Spleen (tissue), 11 donors: ENCODE data around the gene SCFD2. TPM values are rescaled to one million over a fixed set of nuclear protein-coding genes. Genes with fewer than 3 reads are reported as not detected.

Experiments
- DNase-seq: peaks from one replicate; pipeline ENCODE4 v3.0.0-alpha.2; 2020
- H3K27ac ChIP-seq, 8 donors: fragments of 200-600 bp; sonication (generic) in 7 of 8; 1 replicate in 4 of 8; 2 replicates in 4 of 8; pipeline versions ENCODE4 v1.5.0 to v1.8.0; 2016 to 2021; ENCODE audit warnings: inconsistent platforms in 4 of 8, mild to moderate bottlenecking in 4 of 8, moderate library complexity in 1 of 8
- H3K27me3 ChIP-seq, 7 donors: fragments of 200-600 bp; sonication (generic) in 6 of 7; replicated peaks in 1 of 7; 1 replicate in 4 of 7; 2 replicates in 3 of 7; pipeline versions ENCODE4 v1.5.0 to v1.8.0; 2016 to 2021; ENCODE audit warnings: inconsistent platforms in 3 of 7, mild to moderate bottlenecking in 1 of 7
- H3K36me3 ChIP-seq, 6 donors: fragments of 200-600 bp; sonication (generic) in 5 of 6; 1 replicate in 4 of 6; 2 replicates in 2 of 6; pipeline versions ENCODE4 v1.5.0 to v1.8.0; 2016 to 2021; ENCODE audit warnings: inconsistent platforms in 2 of 6
- H3K4me1 ChIP-seq, 6 donors: fragments of 200-600 bp; sonication (generic) in 5 of 6; 1 replicate in 3 of 6; 2 replicates in 3 of 6; pipeline versions ENCODE4 v1.5.0 to v1.8.0; 2016 to 2021; ENCODE audit warnings: inconsistent platforms in 3 of 6
- H3K4me3 ChIP-seq, 8 donors: fragments of 200-600 bp; sonication (generic) in 7 of 8; 1 replicate in 4 of 8; 2 replicates in 4 of 8; pipeline versions ENCODE4 v1.5.0 to v1.8.0; 2016 to 2021; ENCODE audit warnings: inconsistent platforms in 4 of 8, mild to moderate bottlenecking in 4 of 8, moderate library complexity in 2 of 8
- H3K9me3 ChIP-seq, 8 donors: fragments of 200-600 bp; sonication (generic) in 7 of 8; 1 replicate in 4 of 8; 2 replicates in 4 of 8; pipeline versions ENCODE4 v1.5.0 to v1.8.0; 2016 to 2021; ENCODE audit warnings: inconsistent platforms in 4 of 8
- CTCF ChIP-seq, 11 experiments: fragments of 200-600 bp in 7 of 11; fragments of 450-650 bp in 4 of 11; sonication (generic) in 4 of 11; IDR thresholded peaks in 8 of 11; conservative IDR thresholded peaks in 3 of 11; 1 replicate in 7 of 11; 2 replicates in 4 of 11; pipeline versions ENCODE4 v1.4.0 to v1.8.0; 2016 to 2021; ENCODE audit warnings: antibody characterized with exemption in 11 of 11, inconsistent platforms in 4 of 11, mild to moderate bottlenecking in 1 of 11
- POLR2A ChIP-seq, 3 donors: fragments of 450-650 bp; IDR thresholded peaks; one replicate each; pipeline ENCODE4 v1.5.1; 2017; ENCODE audit warnings: antibody characterized with exemption in 3 of 3, mild to moderate bottlenecking in 1 of 3
- POLR2AphosphoS5 ChIP-seq, 3 donors: sonication (generic); formaldehyde crosslinking; IDR thresholded peaks; one replicate each; pipeline ENCODE4 v1.5.1; 2017; ENCODE audit warnings: antibody characterized with exemption in 3 of 3
- WGBS, 5 donors: extraction: QIAGEN DNeasy Blood & Tissue Kit in 3 of 5; methylation state at CpG; one replicate each; pipeline versions ENCODE4 v1.1.5 to v1.1.7; 2013 to 2018; 5-methylcytosine and 5-hydroxymethylcytosine counted together
- intact Hi-C: fragments of 100-400 bp; cut with DNase I; formaldehyde crosslinking; loops from one replicate; pipeline ENCODE4 v1.15.0; 2023; ENCODE audit warnings: low total_unique reads
- polyA plus RNA-seq, 3 donors: library from polyadenylated mRNA; stranded (reverse); fragments of 200-250 nt; gene quantifications; one replicate each; pipeline ENCODE4 v1.2.1, GENCODE V29; 2013
- total RNA-seq, 7 donors: library from RNA; depleted of rRNA in 3 of 7; stranded (reverse); fragments of >200 nt in 3 of 7; fragmentation: NEBNext Ultra II Directional in 4 of 7; extraction: Animal tissue kit (Norgen Biotek cat#: 25700) in 4 of 7; gene quantifications; one replicate each; pipeline versions ENCODE4 v1.1.0 to v1.2.1, GENCODE V29; 2016 to 2021
- donor health status: healthy with polysubstance abuse.
- donor health status: DM: no; HTN: no; CAD: no; lungs with moderate emphysema.
- donor health status: DM: no; HTN: no; CAD: no.
- donor health status: Bipolar disorder and iron deficiency.
- donor health status: healthy.
- donor health status: DM: no; HTN: no; CAD: no.
- donor health status: DM: yes; HTN: yes; CAD: no.

Gene SCFD2
- total and polyA plus RNA-seq, 10 donors = 3.6 to 42.1 (median 21.1) TPM

GRCh38 chr4:53105313-53105712, 260.5 kb downstream of the SCFD2 start:
- Histone ChIP-seq H3K4me3 (no peak overlapping the region), H3K27me3 (no peaks in the 10 kb centered on the region), H3K9me3 (peaks cover 0 to 23% (median 9%) of the 10 kb centered on the region in 8 donors), H3K4me1 (no peaks in the 10 kb centered on the region), H3K36me3 (no peaks in the 10 kb centered on the region), H3K27ac (no peak overlapping the region)
- WGBS, 5 donors = 86 to 91% (median 88%) methylated on average over 5 to 6 of the region's 6 CpGs
- no peak for DNase-seq
- TF ChIP-seq CTCF (IDR thresholded peaks at IDR 0.05 in 8 of 11, conservative IDR thresholded peaks at IDR 0.05 in 3 of 11) (no peak), POLR2A (IDR thresholded peaks at IDR 0.05) (no peak), POLR2AphosphoS5 (IDR thresholded peaks at IDR 0.05) (no peak)
- intact Hi-C loops = no loop called here

GRCh38 chr4:53103481-53103880, 262.4 kb downstream of the SCFD2 start:
- H3K9me3 ChIP-seq = peaks cover 0 to 17% (median 0%) of the 10 kb centered on the region in 8 donors

GRCh38 chr4:53101191-53101581, 264.7 kb downstream of the SCFD2 start:
- no peaks in the 10 kb centered on the region for H3K4me1 ChIP-seq
- no peak overlapping the region for H3K4me3 ChIP-seq
- H3K36me3 ChIP-seq = peaks cover 0 to 4% (median 0%) of the 10 kb centered on the region in 6 donors
- peaks cover 0 to 8% (median 0%) of the 10 kb centered on the region in 8 donors for H3K9me3 ChIP-seq
- TF ChIP-seq CTCF (IDR thresholded peaks at IDR 0.05 in 8 of 11, conservative IDR thresholded peaks at IDR 0.05 in 3 of 11) = no peak
- TF ChIP-seq POLR2AphosphoS5 (IDR thresholded peaks at IDR 0.05) = no peak
- TF ChIP-seq POLR2A (IDR thresholded peaks at IDR 0.05) = no peak
- no peak overlapping the region for H3K27ac ChIP-seq
- intact Hi-C loops = no loop called here
- DNase-seq = no peak
- H3K27me3 ChIP-seq = no peaks in the 10 kb centered on the region

More at GRCh38 chr4:53103481-53103880, 262.4 kb downstream of the SCFD2 start:
- Histone ChIP-seq H3K4me1 (no peaks in the 10 kb centered on the region), H3K36me3 (peaks cover 0 to 4% (median 0%) of the 10 kb centered on the region in 6 donors), H3K4me3 (no peak overlapping the region), H3K27me3 (no peaks in the 10 kb centered on the region), H3K27ac (no peak overlapping the region)
- no peak for DNase-seq
- intact Hi-C loops = no loop called here
- TF ChIP-seq POLR2AphosphoS5 (IDR thresholded peaks at IDR 0.05) = no peak
- TF ChIP-seq POLR2A (IDR thresholded peaks at IDR 0.05) = no peak
- no peak for TF ChIP-seq CTCF (IDR thresholded peaks at IDR 0.05 in 8 of 11, conservative IDR thresholded peaks at IDR 0.05 in 3 of 11)
- 69 to 91% (median 89%) methylated on average over 1 of the region's 1 CpG for WGBS, 5 donors

- peaks cover 0 to 4% (median 0%) of the 10 kb centered on the region in 6 donors for H3K36me3 ChIP-seq
- no peaks in the 10 kb centered on the region for H3K4me1 ChIP-seq
- DNase-seq = no peak
- intact Hi-C loops = no loop called here
- H3K4me3 ChIP-seq = no peak overlapping the region
- peaks cover 0 to 8% (median 0%) of the 10 kb centered on the region in 8 donors for H3K9me3 ChIP-seq
- TF ChIP-seq POLR2A (IDR thresholded peaks at IDR 0.05) (no peak), POLR2AphosphoS5 (IDR thresholded peaks at IDR 0.05) (no peak), CTCF (IDR thresholded peaks at IDR 0.05 in 8 of 11, conservative IDR thresholded peaks at IDR 0.05 in 3 of 11) (no peak)
- WGBS, 5 donors = 72 to 86% (median 81%) methylated on average over 7 of the region's 7 CpGs
- H3K27me3 ChIP-seq = no peaks in the 10 kb centered on the region
- no peak overlapping the region for H3K27ac ChIP-seq
These were observed 265.2 kb downstream of the SCFD2 start for GRCh38 chr4:53100501-53101190.
